NCI-H446 treated with DMSO at 0.1 percent for 48 hours (cell line): Measurements from ENCODE around the gene IQCC.

Experiments
- DNase-seq: peaks from one replicate; lab custom pipeline; 2025; lab: John Stamatoyannopoulos, UW

Gene IQCC

GRCh38 chr1:32224285-32224684 lies 18.8 kb downstream of the IQCC start:
- no peak for DNase-seq

GRCh38 chr1:32228771-32229170 lies 23.3 kb downstream of the IQCC start:
- no peak for DNase-seq

GRCh38 chr1:32231843-32232432 lies 26.5 kb downstream of the IQCC start:
- DNase-seq, result no peak

- no peak for DNase-seq
Observed at GRCh38 chr1:32232558-32233304, 27.3 kb downstream of the IQCC start.

- DNase-seq, result no peak
Observed at GRCh38 chr1:32234792-32235191, 29.3 kb downstream of the IQCC start.

GRCh38 chr1:32239337-32239736 lies 33.9 kb downstream of the IQCC start:
- no peak for DNase-seq

GRCh38 chr1:32239790-32240139 lies 34.3 kb downstream of the IQCC start:
- no peak for DNase-seq

GRCh38 chr1:32240140-32240951 lies 34.9 kb downstream of the IQCC start:
- no peak for DNase-seq

- DNase-seq, result no peak
Observed at GRCh38 chr1:32241001-32241763, 35.7 kb downstream of the IQCC start.

- DNase-seq, result no peak
Observed at GRCh38 chr1:32242341-32242851, 36.9 kb downstream of the IQCC start.

- no peak for DNase-seq
Observed at GRCh38 chr1:32246888-32247273, 41.4 kb downstream of the IQCC start, which contains the start of gene FAM167B. FAM167B (plus strand) TSS chr1:32247222; CDS start chr1:32247422, 200 bp downstream.

- DNase-seq, result no peak
Observed at GRCh38 chr1:32247452-32247851, 42.0 kb downstream of the IQCC start.

- no peak for DNase-seq
Observed at GRCh38 chr1:32247983-32248889, 42.8 kb downstream of the IQCC start.

GRCh38 chr1:32249831-32250525 lies 44.5 kb downstream of the IQCC start:
- DNase-seq, result no peak

GRCh38 chr1:32250893-32251716 lies 45.6 kb downstream of the IQCC start, which contains the start of gene LCK:
LCK (plus strand) TSS chr1:32251265; CDS start chr1:32274330, 23,065 bp downstream.
- no peak for DNase-seq

GRCh38 chr1:32255072-32256071 lies 49.9 kb downstream of the IQCC start:
- DNase-seq, result no peak

GRCh38 chr1:32256473-32257226 lies 51.2 kb downstream of the IQCC start:
- no peak for DNase-seq

- no peak for DNase-seq
Observed at GRCh38 chr1:32257227-32257508, 51.7 kb downstream of the IQCC start.
